Measurements from ENCODE around the gene ABCC8.

The ABCC8 gene

DNA sequence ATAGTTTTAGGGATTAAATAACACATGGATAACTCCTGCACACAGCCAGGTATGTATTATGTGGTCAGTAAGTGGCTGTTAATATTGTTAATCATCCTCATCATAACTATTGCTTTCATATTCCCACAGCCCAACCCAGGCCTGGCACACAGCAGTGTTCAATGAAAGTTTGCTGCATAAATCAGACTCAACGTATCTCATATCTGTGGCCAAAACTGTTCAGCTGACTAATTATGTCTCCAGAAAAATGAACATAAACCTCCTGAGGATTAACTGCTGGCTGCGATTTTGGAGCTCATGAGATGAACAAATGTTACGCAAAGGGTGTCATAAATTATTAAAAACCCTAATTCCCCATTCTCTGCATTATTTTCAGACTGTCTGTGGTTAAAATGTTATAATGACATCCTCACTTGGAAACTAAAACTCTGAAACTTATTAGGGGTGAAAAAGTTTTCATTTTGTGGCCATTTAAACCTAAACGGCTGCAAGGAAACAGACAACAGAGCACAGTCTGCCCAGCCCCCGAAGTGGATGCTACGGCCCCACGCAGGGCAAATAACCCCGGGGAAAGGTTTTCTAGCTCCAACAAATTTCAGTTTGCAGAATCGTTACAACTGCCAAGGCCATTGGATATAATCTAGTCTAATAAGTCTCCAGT, 17.3 kb downstream of the ABCC8 start:
- no peak for TF ChIP-seq Cebpa-rat (IDR thresholded peaks at IDR 0.05)
- H3K4me1 ChIP-seq, result peaks cover 41% of the 10 kb centered on the region

DNA sequence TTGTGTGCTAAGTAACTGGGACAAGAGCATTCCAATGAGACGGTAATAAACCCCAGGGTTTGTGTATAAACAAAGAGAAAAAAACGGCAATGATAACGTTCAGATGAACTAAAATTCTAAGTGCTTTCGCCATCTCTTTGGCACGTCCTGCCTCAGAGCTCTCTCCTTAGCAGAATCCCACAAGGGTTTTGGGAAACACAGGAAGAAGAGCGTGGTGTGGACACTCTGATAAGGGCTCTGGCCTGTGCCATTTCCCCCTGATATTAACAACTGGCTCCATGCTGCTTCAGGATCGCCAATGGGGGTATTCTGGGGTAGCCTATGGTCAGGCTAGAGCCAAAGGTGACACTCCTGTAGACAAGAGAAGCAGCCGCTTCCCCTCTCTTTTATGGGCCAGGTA, 18.4 kb downstream of the ABCC8 start:
- no peaks in the 10 kb centered on the region for H4K20me1 ChIP-seq
- no peak overlapping the region for H3K4me3 ChIP-seq
- no peaks in the 10 kb centered on the region for H3K36me3 ChIP-seq
- H3K27me3 ChIP-seq, result no peaks in the 10 kb centered on the region
- peak overlapping the region; percentile 62 for H3K4me2 ChIP-seq
- peak overlapping the region; percentile 73 for H3K27ac ChIP-seq
- TF ChIP-seq Cebpa-rat (IDR thresholded peaks at IDR 0.05), result no peak
- H3K4me1 ChIP-seq, result peaks cover 41% of the 10 kb centered on the region
- no peaks in the 10 kb centered on the region for H3K9me3 ChIP-seq
- H3K9ac ChIP-seq, result peak overlapping the region; percentile 42; the same call in 1 of the 2 replicates

More for the DNA sequence above, 17.3 kb downstream of the ABCC8 start:
- no peaks in the 10 kb centered on the region for H3K36me3 ChIP-seq
- H3K9ac ChIP-seq, result no peak overlapping the region
- H4K20me1 ChIP-seq, result no peaks in the 10 kb centered on the region
- H3K4me3 ChIP-seq, result no peak overlapping the region
- H3K27me3 ChIP-seq, result no peaks in the 10 kb centered on the region
- H3K4me2 ChIP-seq, result peak overlapping the region; percentile 62; the same call in 1 of the 2 replicates
- no peak overlapping the region for H3K27ac ChIP-seq
- no peaks in the 10 kb centered on the region for H3K9me3 ChIP-seq

DNA sequence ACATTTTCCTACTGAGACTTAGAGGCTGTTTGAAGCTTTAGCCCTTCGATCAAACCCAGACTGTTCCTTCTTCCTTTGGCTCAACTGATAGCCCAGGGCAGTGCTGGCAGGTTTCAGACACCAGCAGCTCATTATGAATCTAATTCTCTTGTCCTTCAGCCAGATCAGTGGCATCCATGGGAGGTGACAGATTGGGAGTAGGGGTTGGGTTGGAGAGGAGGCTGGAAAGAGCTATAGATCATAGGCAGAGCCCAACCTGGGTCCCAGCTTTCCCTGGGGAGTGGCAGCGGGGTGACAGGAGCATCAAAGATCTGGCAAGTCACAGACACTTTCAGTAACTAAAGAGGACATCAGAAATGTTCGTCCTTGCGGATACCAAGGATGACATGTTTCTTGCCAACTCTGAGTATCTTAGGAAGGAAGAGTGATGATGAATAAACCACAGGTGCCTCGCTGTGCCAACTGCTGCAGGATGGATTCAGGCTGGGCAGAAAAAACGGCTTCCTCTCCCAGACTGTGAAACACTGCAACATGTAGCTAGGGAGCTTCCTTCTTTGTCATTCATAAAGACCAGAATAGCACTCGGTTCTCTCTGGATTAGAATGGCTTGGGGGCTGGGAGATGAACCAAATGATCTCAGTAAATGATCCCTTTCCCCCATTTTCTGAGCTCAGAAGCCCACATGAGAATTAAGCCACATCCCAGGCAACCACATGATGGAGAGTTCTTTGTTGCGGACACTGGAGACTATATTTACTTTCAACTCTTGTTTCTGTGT, 19.1 kb downstream of the ABCC8 start:
- TF ChIP-seq Cebpa-rat (IDR thresholded peaks at IDR 0.05), result no peak
- H3K4me1 ChIP-seq, result peaks cover 41% of the 10 kb centered on the region
- no peaks in the 10 kb centered on the region for H3K9me3 ChIP-seq
- H3K4me3 ChIP-seq, result no peak overlapping the region
- peak overlapping the region; percentile 42; the same call in 1 of the 2 replicates for H3K9ac ChIP-seq
- no peaks in the 10 kb centered on the region for H4K20me1 ChIP-seq
- no peaks in the 10 kb centered on the region for H3K27me3 ChIP-seq
- H3K4me2 ChIP-seq, result peak overlapping the region; percentile 62
- no peaks in the 10 kb centered on the region for H3K36me3 ChIP-seq
- peak overlapping the region; percentile 73 for H3K27ac ChIP-seq

DNA sequence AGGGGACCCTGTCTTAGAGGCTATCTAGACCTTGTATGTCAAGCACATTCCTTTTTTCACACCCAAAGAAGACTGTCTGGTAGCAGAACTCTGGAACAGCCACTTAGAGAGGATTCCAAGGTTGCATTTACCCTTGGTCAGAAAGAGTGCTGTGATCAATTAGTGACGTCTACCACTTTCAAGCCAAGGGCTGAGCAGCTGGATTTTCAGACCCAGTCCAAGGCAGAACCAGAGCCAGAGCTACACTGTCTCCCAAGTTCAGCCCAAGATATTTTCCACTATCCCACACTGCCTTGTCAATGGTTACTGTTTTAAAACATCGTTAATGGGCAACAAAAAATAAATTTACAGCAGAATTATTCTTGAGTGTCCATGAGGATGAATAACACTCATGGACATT, 24.0 kb downstream of the ABCC8 start:
- no peaks in the 10 kb centered on the region for H4K20me1 ChIP-seq
- no peak overlapping the region for H3K4me3 ChIP-seq
- H3K4me2 ChIP-seq, result no peak overlapping the region
- no peak overlapping the region for H3K27ac ChIP-seq
- no peaks in the 10 kb centered on the region for H3K27me3 ChIP-seq
- TF ChIP-seq Cebpa-rat (IDR thresholded peaks at IDR 0.05), result no peak
- peaks cover 16% of the 10 kb centered on the region for H3K4me1 ChIP-seq
- H3K9ac ChIP-seq, result no peak overlapping the region
- no peaks in the 10 kb centered on the region for H3K36me3 ChIP-seq
- no peaks in the 10 kb centered on the region for H3K9me3 ChIP-seq

DNA sequence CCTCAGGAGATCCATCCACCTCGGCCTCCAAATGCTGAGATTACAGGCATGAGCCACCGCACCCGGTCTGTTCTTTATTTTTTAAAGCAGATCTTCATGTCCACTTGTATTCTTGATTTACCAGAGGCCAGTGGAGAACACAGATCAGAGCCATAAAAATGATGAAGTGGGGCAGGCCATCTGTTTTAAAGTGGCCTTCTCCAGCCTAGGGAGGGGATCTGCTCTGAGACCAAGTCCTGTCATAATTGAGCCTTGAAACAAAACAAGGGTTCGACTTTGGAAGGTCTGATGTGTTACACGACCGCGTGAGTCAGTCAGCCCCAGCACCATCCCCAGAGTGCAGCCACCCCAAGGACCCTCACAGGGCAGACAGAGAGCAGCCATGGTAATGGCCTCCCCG, 27.5 kb downstream of the ABCC8 start:
- H3K4me1 ChIP-seq, result peaks cover 29% of the 10 kb centered on the region
- no peak for TF ChIP-seq Cebpa-rat (IDR thresholded peaks at IDR 0.05)
- H3K36me3 ChIP-seq, result no peaks in the 10 kb centered on the region
- no peak overlapping the region for H3K4me2 ChIP-seq
- H3K27ac ChIP-seq, result no peak overlapping the region
- no peak overlapping the region for H3K4me3 ChIP-seq
- H3K27me3 ChIP-seq, result no peaks in the 10 kb centered on the region
- H3K9me3 ChIP-seq, result no peaks in the 10 kb centered on the region
- H4K20me1 ChIP-seq, result no peaks in the 10 kb centered on the region
- no peak overlapping the region for H3K9ac ChIP-seq

DNA sequence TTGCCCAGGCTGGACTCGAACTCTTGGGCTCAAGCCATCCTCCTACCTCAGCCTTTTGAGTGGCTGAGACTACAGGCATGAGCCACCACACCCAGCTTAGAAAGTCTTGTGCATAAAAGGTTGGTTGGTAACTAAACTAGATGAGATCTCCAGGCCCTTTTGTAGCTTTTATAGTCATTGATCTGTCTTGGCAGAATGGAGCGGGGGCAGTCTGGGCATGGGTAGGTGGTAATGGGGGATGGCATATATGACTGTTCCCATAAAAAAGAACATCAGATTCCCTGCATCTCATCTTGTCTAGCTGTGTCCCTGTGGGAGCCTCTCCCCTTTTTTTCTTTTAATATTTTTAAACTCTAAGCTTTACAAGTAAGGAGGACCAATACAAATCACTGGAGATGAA, 30.2 kb downstream of the ABCC8 start:
- H3K9ac ChIP-seq, result no peak overlapping the region
- H3K36me3 ChIP-seq, result no peaks in the 10 kb centered on the region
- H3K4me2 ChIP-seq, result peak overlapping the region; percentile 75
- peaks cover 45% of the 10 kb centered on the region for H3K4me1 ChIP-seq
- no peak for TF ChIP-seq Cebpa-rat (IDR thresholded peaks at IDR 0.05)
- no peak overlapping the region for H3K27ac ChIP-seq
- peaks cover 1% of the 10 kb centered on the region; the same call in 1 of the 2 replicates for H3K9me3 ChIP-seq
- H3K4me3 ChIP-seq, result no peak overlapping the region
- no peaks in the 10 kb centered on the region for H3K27me3 ChIP-seq
- no peaks in the 10 kb centered on the region for H4K20me1 ChIP-seq

DNA sequence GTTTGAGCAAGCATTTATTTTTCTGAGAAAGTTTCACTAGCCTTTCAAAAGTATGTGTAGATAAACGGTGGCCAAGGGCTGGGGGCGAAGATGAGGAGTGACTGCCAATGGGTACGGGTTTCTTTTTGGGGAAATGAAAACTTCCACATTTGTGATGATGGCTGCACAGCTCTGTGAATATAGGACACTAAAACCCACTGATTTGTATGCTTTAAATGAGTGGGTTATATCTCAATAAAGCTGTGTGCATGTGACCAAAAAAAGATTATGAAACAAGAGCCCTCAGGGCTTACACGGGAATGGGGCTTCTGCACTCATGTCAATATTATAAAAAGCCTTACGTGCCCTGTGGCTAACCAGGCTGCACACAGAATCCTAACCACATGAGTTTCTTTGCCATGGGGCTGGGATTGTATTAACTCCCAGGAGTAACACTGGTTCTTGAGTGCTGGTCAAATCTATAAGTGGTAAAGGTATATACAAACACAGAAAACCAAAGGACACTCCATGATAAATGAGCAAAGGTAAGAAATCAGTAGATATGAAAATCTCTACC, 31.3 kb downstream of the ABCC8 start:
- Histone ChIP-seq H3K9ac (no peak overlapping the region), H4K20me1 (no peaks in the 10 kb centered on the region), H3K4me2 (peak overlapping the region; percentile 75), H3K4me1 (peaks cover 50% of the 10 kb centered on the region), H3K27ac (no peak overlapping the region), H3K4me3 (no peak overlapping the region), H3K36me3 (no peaks in the 10 kb centered on the region), H3K9me3 (peaks cover 13% of the 10 kb centered on the region), H3K27me3 (no peaks in the 10 kb centered on the region)
- no peak for TF ChIP-seq Cebpa-rat (IDR thresholded peaks at IDR 0.05)

DNA sequence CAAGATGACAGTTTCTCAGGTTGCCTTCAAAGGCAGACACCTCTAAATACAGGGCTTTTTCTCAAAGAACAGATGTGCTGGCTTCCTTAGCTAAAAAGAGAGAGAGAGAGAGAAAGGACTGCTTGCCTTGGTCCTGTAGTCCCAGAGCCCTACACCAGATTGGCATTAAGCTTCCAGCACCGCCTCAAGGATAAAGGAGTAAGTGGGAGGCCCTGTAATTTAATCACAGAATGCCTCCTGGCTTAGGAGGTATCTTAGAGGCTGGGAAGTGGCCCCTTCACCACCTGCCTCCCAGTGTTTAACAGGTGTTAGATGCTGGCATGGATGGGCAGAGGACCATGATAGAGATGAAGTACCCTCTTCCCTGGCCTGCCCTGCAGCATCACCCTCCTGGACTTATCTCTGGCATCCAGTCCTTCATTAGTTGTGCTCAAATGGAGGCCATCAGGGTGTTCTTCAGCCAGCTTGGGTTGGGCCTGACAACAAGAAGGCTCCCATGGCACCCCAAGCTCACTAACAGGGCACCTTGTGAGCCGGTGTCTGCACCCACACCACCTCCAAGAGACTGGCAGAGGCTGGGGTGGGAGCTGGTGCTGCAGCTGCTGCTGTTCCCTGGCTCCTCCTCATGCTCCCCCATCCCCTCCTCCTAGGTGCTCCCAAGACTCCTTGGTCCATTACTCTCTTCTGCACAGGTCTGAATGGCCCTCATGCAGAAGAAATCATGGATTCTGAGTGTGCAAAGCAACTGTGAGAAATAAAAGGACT, 32.5 kb downstream of the ABCC8 start:
- Histone ChIP-seq H3K36me3 (no peaks in the 10 kb centered on the region), H3K4me1 (peaks cover 62% of the 10 kb centered on the region), H4K20me1 (no peaks in the 10 kb centered on the region), H3K9ac (no peak overlapping the region), H3K27ac (no peak overlapping the region), H3K9me3 (peaks cover 13% of the 10 kb centered on the region), H3K4me3 (no peak overlapping the region), H3K27me3 (no peaks in the 10 kb centered on the region), H3K4me2 (peak overlapping the region; percentile 75)
- no peak for TF ChIP-seq Cebpa-rat (IDR thresholded peaks at IDR 0.05)

DNA sequence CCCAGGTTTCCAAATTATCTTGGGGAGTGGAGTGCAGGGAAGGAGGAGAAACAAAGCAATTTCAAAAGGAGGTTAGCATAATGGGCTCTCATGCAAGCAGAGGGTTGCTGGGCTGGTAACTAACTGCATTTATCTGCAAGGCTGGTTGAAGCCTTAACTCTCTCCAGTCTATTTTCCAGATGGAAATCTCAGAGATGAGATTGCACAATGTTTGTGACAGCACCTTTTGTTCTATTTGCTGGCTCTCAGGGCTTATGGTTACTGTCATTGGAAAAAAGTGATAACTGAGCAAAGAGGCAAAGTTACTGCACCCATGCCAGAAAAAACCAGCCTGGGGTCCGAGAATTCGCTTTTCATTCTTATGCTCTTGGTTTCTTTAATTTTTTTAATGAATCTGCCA, 33.2 kb downstream of the ABCC8 start:
- no peaks in the 10 kb centered on the region for H3K27me3 ChIP-seq
- peaks cover 13% of the 10 kb centered on the region for H3K9me3 ChIP-seq
- H3K4me2 ChIP-seq, result no peak overlapping the region
- H4K20me1 ChIP-seq, result no peaks in the 10 kb centered on the region
- H3K4me1 ChIP-seq, result peaks cover 69% of the 10 kb centered on the region
- no peak overlapping the region for H3K9ac ChIP-seq
- 0 out of 2 replicates have a peak, but pooled peaks have one; percentile 33 for TF ChIP-seq Cebpa-rat (IDR thresholded peaks at IDR 0.05)
- no peak overlapping the region for H3K27ac ChIP-seq
- no peaks in the 10 kb centered on the region for H3K36me3 ChIP-seq
- H3K4me3 ChIP-seq, result no peak overlapping the region
